Hematopoietic multipotent progenitor cell treated with erythropoietin and hydrocortisone succinate and interleukin-3 and kit ligand, for 6 days (in vitro differentiated cells): ENCODE data around the gene NR4A2.
A peak's percentile ranks its signal among the peaks of the same experiment; 100 is the strongest.

Source experiments
- DNase-seq: peaks from one replicate; pipeline ENCODE4 v3.0.0-alpha.2; 2015

NR4A2 gene

GRCh38 chr2:156332534-156333273, at the start of gene NR4A2:
Gene NR4A2, minus strand, starts transcription at chr2:156332721. Its CDS starts 2,535 bp downstream, at chr2:156330186.
- DNase-seq = peak; percentile 89

GRCh38 chr2:156380117-156380645, 47.7 kb upstream of the NR4A2 start:
- no peak for DNase-seq

- no peak for DNase-seq
Measured at GRCh38 chr2:156379714-156380113, 47.2 kb upstream of the NR4A2 start.

GRCh38 chr2:156379071-156379470, 46.5 kb upstream of the NR4A2 start:
- DNase-seq = no peak

GRCh38 chr2:156366753-156367152, 34.2 kb upstream of the NR4A2 start:
- no peak for DNase-seq

- no peak for DNase-seq
Measured at GRCh38 chr2:156363141-156363540, 30.6 kb upstream of the NR4A2 start.

- DNase-seq = peak; percentile 17
Measured at GRCh38 chr2:156356014-156356754, 23.7 kb upstream of the NR4A2 start.

- DNase-seq = no peak
Measured at GRCh38 chr2:156352911-156353310, 20.4 kb upstream of the NR4A2 start.

GRCh38 chr2:156350374-156351142, 18.0 kb upstream of the NR4A2 start:
- no peak for DNase-seq

GRCh38 chr2:156349605-156350004, 17.1 kb upstream of the NR4A2 start:
- no peak for DNase-seq

- DNase-seq = no peak
Measured at GRCh38 chr2:156349161-156349560, 16.6 kb upstream of the NR4A2 start.

- no peak for DNase-seq
Measured at GRCh38 chr2:156347431-156347830, 14.9 kb upstream of the NR4A2 start.

GRCh38 chr2:156346731-156347130, 14.2 kb upstream of the NR4A2 start:
- DNase-seq = no peak

- no peak for DNase-seq
Measured at GRCh38 chr2:156345582-156345981, 13.1 kb upstream of the NR4A2 start.

- no peak for DNase-seq
Measured at GRCh38 chr2:156343940-156344301, 11.4 kb upstream of the NR4A2 start.

GRCh38 chr2:156343096-156343939, 10.8 kb upstream of the NR4A2 start:
- DNase-seq = peak; percentile 31

- DNase-seq = peak; percentile 96
Measured at GRCh38 chr2:156342254-156343095, 10.0 kb upstream of the NR4A2 start.

GRCh38 chr2:156341452-156342253, 9.1 kb upstream of the NR4A2 start:
- peak; percentile 98 for DNase-seq

- DNase-seq = peak; percentile 68
Measured at GRCh38 chr2:156340804-156341451, 8.4 kb upstream of the NR4A2 start.

- DNase-seq = no peak
Measured at GRCh38 chr2:156340377-156340776, 7.9 kb upstream of the NR4A2 start.
